T-helper 2 cell (primary cell): ENCODE data around the gene MED29.
A peak's percentile ranks its signal among the peaks of the same experiment; 100 is the strongest.

Experiments
- DNase-seq, 5 experiments: peaks; one replicate each; pipeline versions ENCODE4 v3.0.0 to v3.0.0-alpha.2; 2012 to 2022
- total RNA-seq, 2 donors: gene quantifications; one replicate each; lab custom pipeline; 2026; lab: John Stamatoyannopoulos, UW

Gene MED29
- total RNA-seq: 67.0 to 71.3 reads per million in 2 donors

GRCh38 chr19:39390751-39391437 is at the start of gene MED29, which contains the start of gene PAF1:
MED29 (plus strand) TSS chr19:39391378; CDS start chr19:39391423, 45 bp downstream.
PAF1 (minus strand) TSS chr19:39391106; CDS start chr19:39390864, 242 bp downstream.
- peak; percentile 87 to 100 (median 96) for DNase-seq

GRCh38 chr19:39341719-39342604 is 49.2 kb upstream of the MED29 start, which contains the start of gene SAMD4B:
SAMD4B (plus strand) TSS chr19:39342421; CDS start chr19:39356894, 14,473 bp downstream.
- peak; percentile 98 to 100 (median 99) for DNase-seq

- no peak for DNase-seq
These were observed 48.4 kb upstream of the MED29 start for GRCh38 chr19:39342647-39343305.

- no peak for DNase-seq
These were observed 45.2 kb upstream of the MED29 start for GRCh38 chr19:39345956-39346355.

- no peak for DNase-seq
These were observed 43.6 kb upstream of the MED29 start for GRCh38 chr19:39347332-39348164.

- DNase-seq: no peak
These were observed 41.9 kb upstream of the MED29 start for GRCh38 chr19:39349326-39349725.

GRCh38 chr19:39350156-39350555 is 41.0 kb upstream of the MED29 start:
- DNase-seq: no peak

GRCh38 chr19:39351537-39352064 is 39.6 kb upstream of the MED29 start:
- peak in 1 of 5 experiments; percentile 94 for DNase-seq

GRCh38 chr19:39352381-39353255 is 38.6 kb upstream of the MED29 start:
- no peak for DNase-seq

GRCh38 chr19:39355253-39355652 is 35.9 kb upstream of the MED29 start:
- DNase-seq: no peak

GRCh38 chr19:39356073-39356472 is 35.1 kb upstream of the MED29 start:
- DNase-seq: no peak

GRCh38 chr19:39356647-39357046 is 34.5 kb upstream of the MED29 start:
- no peak for DNase-seq

- peak in 1 of 5 experiments; percentile 48 for DNase-seq
These were observed 32.2 kb upstream of the MED29 start for GRCh38 chr19:39359026-39359425.

- no peak for DNase-seq
These were observed 30.6 kb upstream of the MED29 start for GRCh38 chr19:39360599-39360998.

- DNase-seq: no peak
These were observed 28.2 kb upstream of the MED29 start for GRCh38 chr19:39362682-39363657.

- DNase-seq: no peak
These were observed 27.2 kb upstream of the MED29 start for GRCh38 chr19:39363901-39364457.

GRCh38 chr19:39365531-39365930 is 25.6 kb upstream of the MED29 start:
- DNase-seq: no peak

- no peak for DNase-seq
These were observed 22.0 kb upstream of the MED29 start for GRCh38 chr19:39369200-39369599.

GRCh38 chr19:39370735-39371134 is 20.4 kb upstream of the MED29 start:
- no peak for DNase-seq
